H9 (cell line): Measurements from ENCODE around the gene SLC6A3. TPM values are rescaled to one million over a fixed set of nuclear protein-coding genes. Genes with fewer than 3 reads are reported as not detected.

Experiments
- DNase-seq: peaks from one replicate; pipeline ENCODE4 v3.0.0-alpha.2; 2017
- H2AFZ ChIP-seq: one replicate; pipeline ENCODE4 v1.6.1; 2013; ENCODE audit warnings: mild to moderate bottlenecking, low read length, control low read depth, moderate library complexity
- H2AK5ac ChIP-seq: 2 replicates; pipeline ENCODE4 v1.6.1; 2013; ENCODE audit warnings: low read length, control low read depth, mixed read lengths; ENCODE audit not compliant: insufficient read length
- H2BK120ac ChIP-seq: one replicate; pipeline ENCODE4 v1.6.1; 2013; ENCODE audit warnings: low read depth, mild to moderate bottlenecking, low read length, control low read depth, inconsistent platforms; ENCODE audit not compliant: poor library complexity, severe bottlenecking
- H2BK12ac ChIP-seq: 2 replicates; pipeline ENCODE4 v1.6.1; 2013; ENCODE audit warnings: low read length, control low read depth, mixed read lengths, low read depth; ENCODE audit not compliant: insufficient read length
- H2BK15ac ChIP-seq: 2 replicates; pipeline ENCODE4 v1.6.1; 2013; ENCODE audit warnings: low read depth, low read length, control low read depth
- H2BK20ac ChIP-seq: one replicate; pipeline ENCODE4 v1.6.1; 2013; ENCODE audit warnings: low read depth, mild to moderate bottlenecking, low read length, control low read depth, inconsistent platforms; ENCODE audit not compliant: poor library complexity, severe bottlenecking
- H2BK5ac ChIP-seq: 2 replicates; pipeline ENCODE4 v1.6.1; 2013; ENCODE audit warnings: low read length, control low read depth, mixed read lengths; ENCODE audit not compliant: insufficient read length
- H3K14ac ChIP-seq: 2 replicates; pipeline ENCODE4 v1.6.1; 2013; ENCODE audit warnings: low read length, control low read depth; ENCODE audit not compliant: insufficient read depth
- H3K18ac ChIP-seq: 2 replicates; pipeline ENCODE4 v1.6.1; 2013; ENCODE audit warnings: low read depth, mild to moderate bottlenecking, mixed read lengths, low read length, control low read depth; ENCODE audit not compliant: insufficient read length
- H3K23ac ChIP-seq: 2 replicates; pipeline ENCODE4 v1.6.1; 2013; ENCODE audit warnings: low read length, control low read depth, mixed read lengths, low read depth; ENCODE audit not compliant: insufficient read length
- H3K23me2 ChIP-seq: 2 replicates; pipeline ENCODE4 v1.6.1; 2013; ENCODE audit warnings: low read depth, mild to moderate bottlenecking, mixed read lengths, low read length, control low read depth; ENCODE audit not compliant: insufficient read length, poor library complexity, severe bottlenecking
- H3K27ac ChIP-seq: 2 replicates; pipeline ENCODE4 v1.5.1; 2013; ENCODE audit warnings: low read length, control low read depth, mixed read lengths, low read depth; ENCODE audit not compliant: insufficient read length
- H3K27me3 ChIP-seq: 2 replicates; pipeline ENCODE4 v1.6.1; 2013; ENCODE audit warnings: low read length, control low read depth, inconsistent platforms; ENCODE audit not compliant: insufficient read depth
- H3K4ac ChIP-seq: 2 replicates; pipeline ENCODE4 v1.6.1; 2013; ENCODE audit warnings: low read depth, mild to moderate bottlenecking, control low read depth, inconsistent platforms, low read length, moderate library complexity
- H3K4me1 ChIP-seq: 2 replicates; pipeline ENCODE4 v1.6.1; 2013; ENCODE audit warnings: low read length, control low read depth, inconsistent platforms; ENCODE audit not compliant: insufficient read depth
- H3K4me2 ChIP-seq: 2 replicates; pipeline ENCODE4 v1.6.1; 2013; ENCODE audit warnings: low read length, control low read depth, mixed read lengths; ENCODE audit not compliant: insufficient read length, insufficient read depth
- H3K56ac ChIP-seq: 2 replicates; pipeline ENCODE4 v1.6.1; 2013; ENCODE audit warnings: low read depth, mild to moderate bottlenecking, mixed read lengths, low read length, control low read depth; ENCODE audit not compliant: insufficient read length
- H3K79me1 ChIP-seq: 2 replicates; pipeline ENCODE4 v1.6.1; 2013; ENCODE audit warnings: low read depth, mild to moderate bottlenecking, moderate library complexity, low read length, control low read depth, inconsistent platforms; ENCODE audit not compliant: insufficient read depth, poor library complexity, severe bottlenecking
- H3K79me2 ChIP-seq: 2 replicates; pipeline ENCODE4 v1.6.1; 2013; ENCODE audit warnings: low read length, control low read depth, inconsistent platforms; ENCODE audit not compliant: insufficient read depth
- H3K9ac ChIP-seq: 2 replicates; pipeline ENCODE4 v1.6.1; 2013; ENCODE audit warnings: low read length, control low read depth, mixed read lengths; ENCODE audit not compliant: insufficient read length; ENCODE audit errors: extremely low read depth
- H3K9me3 ChIP-seq: one replicate; pipeline ENCODE4 v1.6.1; 2013; ENCODE audit warnings: low read depth, low read length, inconsistent platforms; ENCODE audit not compliant: control insufficient read depth
- H3T11ph ChIP-seq: one replicate; pipeline ENCODE4 v1.6.1; 2013; ENCODE audit warnings: mild to moderate bottlenecking, low read length, control low read depth, inconsistent platforms
- H4K20me1 ChIP-seq: one replicate; pipeline ENCODE4 v1.6.1; 2013; ENCODE audit not compliant: control insufficient read depth, insufficient read length, insufficient read depth
- H4K5ac ChIP-seq: 2 replicates; pipeline ENCODE4 v1.6.1; 2013; ENCODE audit warnings: low read depth, mild to moderate bottlenecking, mixed read lengths, low read length, control low read depth; ENCODE audit not compliant: insufficient read length
- H4K8ac ChIP-seq: replicated peaks from 2 replicates; pipeline ENCODE4 v1.6.1; 2013; ENCODE audit warnings: low read length, control low read depth, mixed read lengths, low read depth; ENCODE audit not compliant: insufficient read length
- H4K91ac ChIP-seq: 2 replicates; pipeline ENCODE4 v1.6.1; 2013; ENCODE audit warnings: low read depth, mild to moderate bottlenecking, moderate library complexity, mixed read lengths, low read length, control low read depth; ENCODE audit not compliant: insufficient read length
- H3K27ac Mint-ChIP-seq, 3 experiments: 2 replicates in 2 of 3; 3 replicates in 1 of 3; pipeline ENCODE4 v1.8.0; 2020 to 2021; ENCODE audit warnings: mixed read lengths in 3 of 3, mild to moderate bottlenecking in 1 of 3, moderate library complexity in 1 of 3
- H3K27me3 Mint-ChIP-seq: 2 replicates; pipeline ENCODE4 v1.8.0; 2021; ENCODE audit warnings: low read depth, mild to moderate bottlenecking, moderate library complexity, mixed read lengths
- H3K36me3 Mint-ChIP-seq, 3 experiments: 2 replicates in 2 of 3; 3 replicates in 1 of 3; pipeline ENCODE4 v1.8.0; 2020 to 2021; ENCODE audit warnings: low read depth in 3 of 3, mixed read lengths in 3 of 3; ENCODE audit not compliant: insufficient read depth in 1 of 3
- H3K4me1 Mint-ChIP-seq, 2 experiments: 2 replicates each; pipeline ENCODE4 v1.8.0; 2020; ENCODE audit warnings: mixed read lengths in 2 of 2
- H3K4me3 Mint-ChIP-seq, 2 experiments: 2 replicates in 1 of 2; 3 replicates in 1 of 2; pipeline ENCODE4 v1.8.0; 2020 to 2021; ENCODE audit warnings: mild to moderate bottlenecking in 2 of 2, mixed read lengths in 2 of 2, moderate library complexity in 1 of 2
- H3K9me3 Mint-ChIP-seq, 2 experiments: 2 replicates in 1 of 2; 3 replicates in 1 of 2; pipeline ENCODE4 v1.8.0; 2020; ENCODE audit warnings: mild to moderate bottlenecking in 2 of 2, mixed read lengths in 2 of 2, moderate library complexity in 1 of 2
- WGBS: extraction: QIAGEN DNeasy Blood & Tissue Kit; methylation state at CpG from one replicate; pipeline ENCODE4 v1.1.7; 2013; ENCODE audit warnings: missing lambda C conversion rate, low lambda C conversion rate, mixed read lengths; ENCODE audit not compliant: insufficient read length; ENCODE audit errors: extremely low coverage; 5-methylcytosine and 5-hydroxymethylcytosine counted together
- total RNA-seq: library from RNA; stranded (reverse); gene quantifications from 2 replicates; pipeline ENCODE4 v1.2.1, GENCODE V29; 2021
- TF ChIP-seq, protein P1 (sequence below): fragments of 200-600 bp; sonication (generic); conservative IDR thresholded peaks from 3 replicates; pipeline ENCODE4 v1.8.0; 2021; ENCODE audit warnings: antibody characterized with exemption, mild to moderate bottlenecking

Gene SLC6A3
- total RNA-seq, 1 experiment from 2014 or later = 0.61 TPM

- Histone ChIP-seq H3K4me2 (no peak overlapping the region), H3K4ac (no peak overlapping the region), H4K5ac (no peak overlapping the region), H3K9me3 (no peaks in the 10 kb centered on the region), H3K14ac (no peak overlapping the region; the same call in 1 of the 2 replicates), H3T11ph (no peak overlapping the region), H2BK5ac (no peak overlapping the region), H3K9ac (no peak overlapping the region), H3K23ac (no peak overlapping the region), H2BK15ac (no peak overlapping the region), H3K79me2 (no peaks in the 10 kb centered on the region), H4K91ac (no peak overlapping the region), H2AK5ac (no peak overlapping the region), H4K20me1 (no peaks in the 10 kb centered on the region), H3K18ac (no peak overlapping the region), H3K27ac (no peak overlapping the region), H3K23me2 (peaks cover 12% of the 10 kb centered on the region), H3K4me1 (no peaks in the 10 kb centered on the region), H2BK12ac (no peak overlapping the region), H3K27me3 (peaks cover 24% of the 10 kb centered on the region), H2BK120ac (no peak overlapping the region), H3K79me1 (no peaks in the 10 kb centered on the region), H3K56ac (no peak overlapping the region), H4K8ac (no peak overlapping the region), H2BK20ac (no peak overlapping the region), H2AFZ (no peak overlapping the region)
- H3K27ac Mint-ChIP-seq = no peak overlapping the region
- H3K9me3 Mint-ChIP-seq = peaks cover 24 to 26% of the 10 kb centered on the region in 2 experiments
- no peak for DNase-seq
- TF ChIP-seq, protein P1, sequence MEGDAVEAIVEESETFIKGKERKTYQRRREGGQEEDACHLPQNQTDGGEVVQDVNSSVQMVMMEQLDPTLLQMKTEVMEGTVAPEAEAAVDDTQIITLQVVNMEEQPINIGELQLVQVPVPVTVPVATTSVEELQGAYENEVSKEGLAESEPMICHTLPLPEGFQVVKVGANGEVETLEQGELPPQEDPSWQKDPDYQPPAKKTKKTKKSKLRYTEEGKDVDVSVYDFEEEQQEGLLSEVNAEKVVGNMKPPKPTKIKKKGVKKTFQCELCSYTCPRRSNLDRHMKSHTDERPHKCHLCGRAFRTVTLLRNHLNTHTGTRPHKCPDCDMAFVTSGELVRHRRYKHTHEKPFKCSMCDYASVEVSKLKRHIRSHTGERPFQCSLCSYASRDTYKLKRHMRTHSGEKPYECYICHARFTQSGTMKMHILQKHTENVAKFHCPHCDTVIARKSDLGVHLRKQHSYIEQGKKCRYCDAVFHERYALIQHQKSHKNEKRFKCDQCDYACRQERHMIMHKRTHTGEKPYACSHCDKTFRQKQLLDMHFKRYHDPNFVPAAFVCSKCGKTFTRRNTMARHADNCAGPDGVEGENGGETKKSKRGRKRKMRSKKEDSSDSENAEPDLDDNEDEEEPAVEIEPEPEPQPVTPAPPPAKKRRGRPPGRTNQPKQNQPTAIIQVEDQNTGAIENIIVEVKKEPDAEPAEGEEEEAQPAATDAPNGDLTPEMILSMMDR = no peak
- H3K4me3 Mint-ChIP-seq = no peak overlapping the region
- WGBS = no CpG with 5 or more reads among the region's 12 CpGs
- peaks cover 92% of the 10 kb centered on the region for H3K27me3 Mint-ChIP-seq
- H3K36me3 Mint-ChIP-seq = peaks cover 0 to 8% (median 1%) of the 10 kb centered on the region in 3 experiments; a peak in 5 of 7 replicates
- peaks cover 2 to 4% of the 10 kb centered on the region in 2 experiments; a peak in 2 of 4 replicates for H3K4me1 Mint-ChIP-seq
Observed at GRCh38 chr5:1449081-1449630, 3.9 kb upstream of the SLC6A3 start.
